ENCODE results near the gene ARID5A.

ARID5A gene

GRCh38 chr2:96520697-96521096, 15.9 kb upstream of the ARID5A start:
- no peak for TF ChIP-seq FOXM1 (IDR thresholded peaks at IDR 0.05; ENCODE audit: borderline replicate concordance)
- TF ChIP-seq SUZ12 (IDR thresholded peaks at IDR 0.05) = no peak
- no peak for TF ChIP-seq CTBP1 (IDR thresholded peaks at IDR 0.05; ENCODE audit: borderline replicate concordance)
- no peak for TF ChIP-seq FOXA1 (IDR thresholded peaks at IDR 0.05)
- no peak for TF ChIP-seq L3MBTL2 (conservative IDR thresholded peaks at IDR 0.05)
- no peak for TF ChIP-seq ARNT (IDR thresholded peaks at IDR 0.05)
- TF ChIP-seq ZNF384 (IDR thresholded peaks at IDR 0.05) = no peak
- ChIA-PET POLR2A (interaction anchor here (1.2 kb wide), 1 partner anchor 11 kb away, joined by 4 read pairs; no protein-coding TSS in a partner anchor), CTCF (no interaction called here)
- DNase-seq (ENCODE audit: extremely low spot score) = no peak

- CTCF ChIA-PET = interaction anchor here (1.0 kb wide), 2 partner anchors 12 to 33 kb away, joined by 4 to 5 read pairs; no protein-coding TSS in a partner anchor
- no peak for DNase-seq (ENCODE audit: extremely low spot score)
- TF ChIP-seq HDGF (IDR thresholded peaks at IDR 0.05; ENCODE audit: borderline replicate concordance) (no peak), ZNF384 (IDR thresholded peaks at IDR 0.05) (no peak), LEF1 (IDR thresholded peaks at IDR 0.05; ENCODE audit: borderline replicate concordance) (no peak), CTBP1 (IDR thresholded peaks at IDR 0.05; ENCODE audit: borderline replicate concordance) (no peak), NFRKB (IDR thresholded peaks at IDR 0.05) (no peak), ELF4 (IDR thresholded peaks at IDR 0.05) (no peak), ARNT (IDR thresholded peaks at IDR 0.05) (no peak), L3MBTL2 (conservative IDR thresholded peaks at IDR 0.05) (no peak), TARDBP (IDR thresholded peaks at IDR 0.05) (no peak), SP1 (IDR thresholded peaks at IDR 0.05) (no peak), SUZ12 (IDR thresholded peaks at IDR 0.05) (no peak), BHLHE40 (IDR thresholded peaks at IDR 0.05; ENCODE audit: borderline replicate concordance) (no peak), PKNOX1 (IDR thresholded peaks at IDR 0.05) (no peak), FOXM1 (IDR thresholded peaks at IDR 0.05; ENCODE audit: borderline replicate concordance) (no peak), FOXK2 (IDR thresholded peaks at IDR 0.05) (no peak), FOXA1 (IDR thresholded peaks at IDR 0.05) (no peak)
- POLR2A ChIA-PET = interaction anchor here (1.2 kb wide), 1 partner anchor 11 kb away, joined by 4 read pairs; no protein-coding TSS in a partner anchor
Observed at GRCh38 chr2:96521219-96521618, 15.3 kb upstream of the ARID5A start.

- TF ChIP-seq BHLHE40 (IDR thresholded peaks at IDR 0.05; ENCODE audit: borderline replicate concordance) (no peak), ZNF384 (IDR thresholded peaks at IDR 0.05) (no peak)
- ChIA-PET POLR2A (interaction anchor here (0.8 kb wide), 1 partner anchor 9 kb away, joined by 3 read pairs; no protein-coding TSS in a partner anchor), CTCF (interaction anchor here (0.7 to 1.0 kb wide), 2 partner anchors 14 to 262 kb away, joined by 3 to 5 read pairs; no protein-coding TSS in a partner anchor)
Observed at GRCh38 chr2:96522304-96523203, 14.0 kb upstream of the ARID5A start.

GRCh38 chr2:96523659-96524481, 12.7 kb upstream of the ARID5A start:
- CTCF ChIA-PET = no interaction called here
- POLR2A ChIA-PET = no interaction called here
- TF ChIP-seq FOXM1 (IDR thresholded peaks at IDR 0.05; ENCODE audit: borderline replicate concordance) = no peak
- no peak for TF ChIP-seq FOXA1 (IDR thresholded peaks at IDR 0.05)
- TF ChIP-seq LEF1 (IDR thresholded peaks at IDR 0.05; ENCODE audit: borderline replicate concordance) = no peak
- no peak for TF ChIP-seq BHLHE40 (IDR thresholded peaks at IDR 0.05; ENCODE audit: borderline replicate concordance)
- TF ChIP-seq ARNT (IDR thresholded peaks at IDR 0.05) = no peak
- no peak for TF ChIP-seq NFRKB (IDR thresholded peaks at IDR 0.05)
- TF ChIP-seq CTBP1 (IDR thresholded peaks at IDR 0.05; ENCODE audit: borderline replicate concordance) = no peak
- TF ChIP-seq PKNOX1 (IDR thresholded peaks at IDR 0.05) = no peak
- no peak for TF ChIP-seq ZNF384 (IDR thresholded peaks at IDR 0.05)
- DNase-seq (ENCODE audit: extremely low spot score) = no peak

More at GRCh38 chr2:96522304-96523203, 14.0 kb upstream of the ARID5A start:
- no peak for DNase-seq (ENCODE audit: extremely low spot score)

GRCh38 chr2:96524482-96525210, 11.9 kb upstream of the ARID5A start:
- ChIA-PET CTCF (no interaction called here), POLR2A (no interaction called here)
- TF ChIP-seq FOXM1 (IDR thresholded peaks at IDR 0.05; ENCODE audit: borderline replicate concordance) (no peak), SP1 (IDR thresholded peaks at IDR 0.05) (no peak), ELF4 (IDR thresholded peaks at IDR 0.05) (no peak), FOXK2 (IDR thresholded peaks at IDR 0.05) (no peak), BHLHE40 (IDR thresholded peaks at IDR 0.05; ENCODE audit: borderline replicate concordance) (no peak), L3MBTL2 (conservative IDR thresholded peaks at IDR 0.05) (no peak), ZNF384 (IDR thresholded peaks at IDR 0.05) (no peak), TARDBP (IDR thresholded peaks at IDR 0.05) (no peak), NFRKB (IDR thresholded peaks at IDR 0.05) (no peak), HDGF (IDR thresholded peaks at IDR 0.05; ENCODE audit: borderline replicate concordance) (no peak), FOXA1 (IDR thresholded peaks at IDR 0.05) (no peak), SUZ12 (IDR thresholded peaks at IDR 0.05) (no peak)
- DNase-seq (ENCODE audit: extremely low spot score) = no peak

GRCh38 chr2:96525211-96525507, 11.4 kb upstream of the ARID5A start:
- no peak for DNase-seq (ENCODE audit: extremely low spot score)
- no peak for TF ChIP-seq LEF1 (IDR thresholded peaks at IDR 0.05; ENCODE audit: borderline replicate concordance)
- no peak for TF ChIP-seq TARDBP (IDR thresholded peaks at IDR 0.05)
- TF ChIP-seq SUZ12 (IDR thresholded peaks at IDR 0.05) = no peak
- ChIA-PET CTCF (no interaction called here), POLR2A (no interaction called here)

Measured in HEK293T (cell line).